ENCODE measurements around the gene FREY1.

- TF ChIP-seq MXI1 (IDR thresholded peaks at IDR 0.05; ENCODE audit: low read depth, low read length) (no peak), TEAD4 (IDR thresholded peaks at IDR 0.05; ENCODE audit: low read length) (no peak), TEAD4 (CRISPR knock-in tag; IDR thresholded peaks at IDR 0.05; ENCODE audit: borderline replicate concordance) (no peak), CCNT2 (IDR thresholded peaks at IDR 0.05; ENCODE audit: borderline replicate concordance, extremely low read depth, insufficient read length, low read depth, low read length) (no peak)
Observed at GRCh38 chr11:45924927-45925326, 17.9 kb upstream of the FREY1 start.

Data from K562 (cell line).